Smooth muscle cell (in vitro differentiated cells): Measurements from ENCODE around the gene EPHB1. TPM values are rescaled to one million over a fixed set of nuclear protein-coding genes. Genes with fewer than 3 reads are reported as not detected.

Source experiments
- DNase-seq: peaks from one replicate; lab custom pipeline; 2025; ENCODE audit not compliant: unreplicated experiment; lab: John Stamatoyannopoulos, UW
- H2AFZ ChIP-seq: fragments of 200-600 bp; sonication (generic); 2 replicates; pipeline ENCODE4 v1.6.0; 2016; ENCODE audit warnings: antibody characterized with exemption, low read depth, mild to moderate bottlenecking
- H3F3A ChIP-seq: fragments of 200-600 bp; sonication (generic); 2 replicates; pipeline ENCODE4 v1.6.0; 2017; ENCODE audit warnings: antibody characterized with exemption, low read depth
- H3K27ac ChIP-seq: fragments of 200-600 bp; sonication (generic); 2 replicates; pipeline ENCODE4 v1.5.1; 2016; ENCODE audit warnings: low read depth, mild to moderate bottlenecking
- H3K27me3 ChIP-seq: fragments of 200-600 bp; sonication (generic); 2 replicates; pipeline ENCODE4 v1.6.1; 2016; ENCODE audit warnings: low read depth, mild to moderate bottlenecking
- H3K36me3 ChIP-seq: fragments of 200-600 bp; sonication (generic); 2 replicates; pipeline ENCODE4 v1.5.1; 2016; ENCODE audit warnings: low read depth
- H3K4me1 ChIP-seq: fragments of 200-600 bp; sonication (generic); 2 replicates; pipeline ENCODE4 v1.5.1; 2016; ENCODE audit warnings: low read depth
- H3K4me2 ChIP-seq: fragments of 200-600 bp; sonication (generic); 2 replicates; pipeline ENCODE4 v1.6.0; 2016; ENCODE audit warnings: mild to moderate bottlenecking
- H3K4me3 ChIP-seq: fragments of 200-600 bp; sonication (generic); 2 replicates; pipeline ENCODE4 v1.5.1; 2016; ENCODE audit warnings: mild to moderate bottlenecking
- H3K79me2 ChIP-seq: fragments of 200-600 bp; sonication (generic); 2 replicates; pipeline ENCODE4 v1.6.0; 2016; ENCODE audit warnings: low read depth, mild to moderate bottlenecking
- H3K9ac ChIP-seq: fragments of 200-600 bp; sonication (generic); 2 replicates; pipeline ENCODE4 v1.6.0; 2016; ENCODE audit warnings: low read depth
- H3K9me3 ChIP-seq: fragments of 200-600 bp; sonication (generic); replicated peaks from 2 replicates; pipeline ENCODE4 v1.5.1; 2016; ENCODE audit warnings: low read depth
- H4K20me1 ChIP-seq: fragments of 200-600 bp; sonication (generic); 2 replicates; pipeline ENCODE4 v1.6.0; 2016; ENCODE audit warnings: low read depth
- CTCF ChIP-seq: fragments of 200-600 bp; sonication (generic); IDR thresholded peaks from 2 replicates; pipeline ENCODE4 v1.5.1; 2017; ENCODE audit warnings: borderline replicate concordance, mild to moderate bottlenecking, antibody characterized with exemption; ENCODE audit not compliant: insufficient read depth, poor library complexity, severe bottlenecking
- WGBS: methylation state at CpG from one replicate; pipeline ENCODE4 v1.1.7; 2016; ENCODE audit warnings: low lambda C conversion rate; 5-methylcytosine and 5-hydroxymethylcytosine counted together
- polyA plus RNA-seq: library from polyadenylated mRNA; unstranded; fragments of >200 nt; fragmentation: Nextera tagmentation; extraction: Ambion mirVana; gene quantifications from 2 replicates; pipeline ENCODE4 v1.2.1, GENCODE V29; 2016
- total RNA-seq: library from RNA; depleted of rRNA; stranded (reverse); fragments of >200 nt; gene quantifications from 2 replicates; pipeline ENCODE4 v1.2.3, GENCODE V29; 2014

EPHB1 gene
- total and polyA plus RNA-seq, 2 experiments from 2014 or later = 2.5 to 2.6 TPM

DNA sequence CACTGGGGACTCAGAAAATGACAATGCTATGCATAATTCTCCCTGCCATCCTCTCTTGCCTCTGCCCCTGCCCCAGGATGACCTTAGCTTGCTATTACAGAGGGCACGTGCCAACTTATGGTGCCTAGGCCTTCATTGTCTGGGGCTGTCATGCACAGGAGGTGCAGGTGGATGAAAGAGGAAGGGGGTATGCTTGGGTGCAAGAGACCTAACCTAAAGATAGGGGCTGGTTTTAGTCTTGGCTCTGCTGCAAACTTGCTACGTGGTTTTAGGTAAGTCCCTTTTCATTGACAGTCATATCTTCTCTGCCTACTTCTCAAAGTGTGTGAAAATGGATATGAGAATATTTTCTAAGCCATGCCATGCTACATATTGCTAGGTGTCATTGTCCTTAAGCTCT is 161.3 kb downstream of the EPHB1 start:
- no peak overlapping the region for H3K27ac ChIP-seq
- no peaks in the 10 kb centered on the region for H3K79me2 ChIP-seq
- H3K4me1 ChIP-seq = peaks cover 10% of the 10 kb centered on the region
- 96% methylated on average over 2 of the region's 2 CpGs for WGBS
- H3K36me3 ChIP-seq = no peaks in the 10 kb centered on the region
- H3K9me3 ChIP-seq = no peaks in the 10 kb centered on the region
- H2AFZ ChIP-seq = no peak overlapping the region
- H3K9ac ChIP-seq = no peak overlapping the region
- DNase-seq = no peak
- H3K27me3 ChIP-seq = no peaks in the 10 kb centered on the region
- no peaks in the 10 kb centered on the region for H3F3A ChIP-seq
- no peak overlapping the region for H3K4me2 ChIP-seq
- H3K4me3 ChIP-seq = no peak overlapping the region
- TF ChIP-seq CTCF = no peak
- no peaks in the 10 kb centered on the region for H4K20me1 ChIP-seq

GRCh38 chr3:134956844-134957243 is 161.8 kb downstream of the EPHB1 start:
- H3K79me2 ChIP-seq = no peaks in the 10 kb centered on the region
- H4K20me1 ChIP-seq = no peaks in the 10 kb centered on the region
- no peak overlapping the region for H3K9ac ChIP-seq
- no peaks in the 10 kb centered on the region for H3K9me3 ChIP-seq
- no peak for DNase-seq
- no peak for TF ChIP-seq CTCF
- 50% methylated on average over 1 of the region's 1 CpG for WGBS
- no peaks in the 10 kb centered on the region for H3K27me3 ChIP-seq
- peaks cover 10% of the 10 kb centered on the region for H3K4me1 ChIP-seq
- no peaks in the 10 kb centered on the region for H3K36me3 ChIP-seq
- no peak overlapping the region for H3K27ac ChIP-seq
- no peak overlapping the region for H3K4me2 ChIP-seq
- no peak overlapping the region for H3K4me3 ChIP-seq
- no peaks in the 10 kb centered on the region for H3F3A ChIP-seq
- H2AFZ ChIP-seq = no peak overlapping the region

DNA sequence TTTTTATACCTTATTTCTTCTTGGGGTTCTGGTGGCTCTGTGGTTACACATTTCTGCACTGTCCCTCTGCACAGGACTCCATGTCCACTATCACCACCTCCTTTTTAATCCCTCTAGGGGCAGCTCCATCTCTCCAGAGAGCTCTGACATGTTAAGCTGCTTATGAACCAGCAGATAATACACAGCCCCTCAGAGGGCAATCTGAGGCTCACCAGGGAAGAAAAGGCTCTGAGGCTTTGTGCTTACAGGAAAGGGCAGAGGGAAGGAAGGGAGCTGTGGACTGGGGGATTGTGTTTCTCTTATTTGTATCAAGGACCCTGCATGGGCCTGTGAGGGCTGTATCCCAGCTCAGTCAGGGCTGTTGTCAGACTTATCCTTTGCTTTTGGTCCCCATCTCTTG is 164.5 kb downstream of the EPHB1 start:
- H3K36me3 ChIP-seq = no peaks in the 10 kb centered on the region
- H3K9me3 ChIP-seq = no peaks in the 10 kb centered on the region
- H2AFZ ChIP-seq = no peak overlapping the region
- H3K79me2 ChIP-seq = no peaks in the 10 kb centered on the region
- no peak for TF ChIP-seq CTCF
- H3K4me1 ChIP-seq = peaks cover 10% of the 10 kb centered on the region
- H3K9ac ChIP-seq = no peak overlapping the region
- no peaks in the 10 kb centered on the region for H3K27me3 ChIP-seq
- no peak overlapping the region for H3K4me3 ChIP-seq
- H4K20me1 ChIP-seq = no peaks in the 10 kb centered on the region
- DNase-seq = no peak
- no peaks in the 10 kb centered on the region for H3F3A ChIP-seq
- H3K4me2 ChIP-seq = no peak overlapping the region
- no peak overlapping the region for H3K27ac ChIP-seq

- Histone ChIP-seq H3K79me2 (no peaks in the 10 kb centered on the region), H4K20me1 (no peaks in the 10 kb centered on the region), H3K9ac (no peak overlapping the region), H3K27ac (no peak overlapping the region), H3K9me3 (no peaks in the 10 kb centered on the region), H2AFZ (no peak overlapping the region), H3K4me1 (peaks cover 10% of the 10 kb centered on the region), H3F3A (no peaks in the 10 kb centered on the region), H3K4me3 (no peak overlapping the region), H3K36me3 (no peaks in the 10 kb centered on the region), H3K4me2 (no peak overlapping the region), H3K27me3 (no peaks in the 10 kb centered on the region)
- no peak for DNase-seq
- TF ChIP-seq CTCF = no peak
- WGBS = 88% methylated on average over 5 of the region's 5 CpGs
These were observed 169.2 kb downstream of the EPHB1 start for GRCh38 chr3:134964226-134964625.
